ENCODE results near the gene AURKA.

- TF ChIP-seq POLR2AphosphoS5 (IDR thresholded peaks at IDR 0.05; ENCODE audit: low read depth), result no peak
- TF ChIP-seq EZH2 (IDR thresholded peaks at IDR 0.05; ENCODE audit: low read depth, unreplicated experiment), result no peak
- TF ChIP-seq, protein P1, sequence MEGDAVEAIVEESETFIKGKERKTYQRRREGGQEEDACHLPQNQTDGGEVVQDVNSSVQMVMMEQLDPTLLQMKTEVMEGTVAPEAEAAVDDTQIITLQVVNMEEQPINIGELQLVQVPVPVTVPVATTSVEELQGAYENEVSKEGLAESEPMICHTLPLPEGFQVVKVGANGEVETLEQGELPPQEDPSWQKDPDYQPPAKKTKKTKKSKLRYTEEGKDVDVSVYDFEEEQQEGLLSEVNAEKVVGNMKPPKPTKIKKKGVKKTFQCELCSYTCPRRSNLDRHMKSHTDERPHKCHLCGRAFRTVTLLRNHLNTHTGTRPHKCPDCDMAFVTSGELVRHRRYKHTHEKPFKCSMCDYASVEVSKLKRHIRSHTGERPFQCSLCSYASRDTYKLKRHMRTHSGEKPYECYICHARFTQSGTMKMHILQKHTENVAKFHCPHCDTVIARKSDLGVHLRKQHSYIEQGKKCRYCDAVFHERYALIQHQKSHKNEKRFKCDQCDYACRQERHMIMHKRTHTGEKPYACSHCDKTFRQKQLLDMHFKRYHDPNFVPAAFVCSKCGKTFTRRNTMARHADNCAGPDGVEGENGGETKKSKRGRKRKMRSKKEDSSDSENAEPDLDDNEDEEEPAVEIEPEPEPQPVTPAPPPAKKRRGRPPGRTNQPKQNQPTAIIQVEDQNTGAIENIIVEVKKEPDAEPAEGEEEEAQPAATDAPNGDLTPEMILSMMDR (conservative IDR thresholded peaks at IDR 0.05; ENCODE audit: low read depth in 2 of 2), result no peak
- no peak for TF ChIP-seq CREB1 (CRISPR knock-in tag; IDR thresholded peaks at IDR 0.05; ENCODE audit: low read depth)
- TF ChIP-seq JUNB (IDR thresholded peaks at IDR 0.05; ENCODE audit: unreplicated experiment), result no peak
- TF ChIP-seq EZH2phosphoT487 (IDR thresholded peaks at IDR 0.05; ENCODE audit: unreplicated experiment), result no peak
- TF ChIP-seq NANOG (IDR thresholded peaks at IDR 0.05; ENCODE audit: borderline replicate concordance), result no peak
- no peak for TF ChIP-seq ZNF114 (CRISPR knock-in tag; IDR thresholded peaks at IDR 0.05)
- no peak for TF ChIP-seq STAT1 (IDR thresholded peaks at IDR 0.05; ENCODE audit: unreplicated experiment)
- no peak for TF ChIP-seq ETS1 (IDR thresholded peaks at IDR 0.05)
- no peak for TF ChIP-seq REST (IDR thresholded peaks at IDR 0.05; ENCODE audit: unreplicated experiment)
These were observed 41.3 kb upstream of the AURKA start for GRCh38 chr20:56433221-56433879.
